Sigmoid colon (tissue), 7 donors: ENCODE results near the gene SPATA33. TPM values are rescaled to one million over a fixed set of nuclear protein-coding genes. Genes with fewer than 3 reads are reported as not detected.

Experiments
- DNase-seq: peaks from one replicate; pipeline ENCODE4 v3.0.0-alpha.2; 2019
- H3K27ac ChIP-seq, 4 donors: fragments of 200-600 bp; sonication (generic); one replicate each; pipeline ENCODE4 v1.5.1; 2016 to 2019; ENCODE audit warnings: mild to moderate bottlenecking in 1 of 4
- H3K27me3 ChIP-seq, 3 donors: fragments of 200-600 bp; sonication (generic); one replicate each; pipeline ENCODE4 v1.5.1; 2019; ENCODE audit warnings: mild to moderate bottlenecking in 1 of 3
- H3K36me3 ChIP-seq, 4 donors: fragments of 200-600 bp; sonication (generic); one replicate each; pipeline ENCODE4 v1.5.1; 2016 to 2019
- H3K4me1 ChIP-seq, 4 donors: fragments of 200-600 bp; sonication (generic); one replicate each; pipeline ENCODE4 v1.5.1; 2017 to 2019
- H3K4me3 ChIP-seq, 4 donors: fragments of 200-600 bp; sonication (generic); one replicate each; pipeline ENCODE4 v1.5.1; 2017 to 2019; ENCODE audit warnings: mild to moderate bottlenecking in 2 of 4, moderate library complexity in 1 of 4
- H3K9me3 ChIP-seq, 4 donors: fragments of 200-600 bp in 3 of 4; sonication (generic) in 3 of 4; one replicate each; pipeline versions ENCODE4 v1.5.1 to v1.6.1; 2013 to 2019
- EP300 ChIP-seq, 4 donors: sonication (generic); formaldehyde crosslinking; IDR thresholded peaks; one replicate each; pipeline ENCODE4 v1.6.1; 2017; ENCODE audit warnings: antibody characterized with exemption in 4 of 4
- POLR2A ChIP-seq, 2 donors: fragments of 450-650 bp; IDR thresholded peaks; one replicate each; pipeline ENCODE4 v1.6.1; 2016; ENCODE audit warnings: antibody characterized with exemption in 2 of 2, mild to moderate bottlenecking in 2 of 2, moderate library complexity in 2 of 2
- POLR2AphosphoS5 ChIP-seq, 4 donors: sonication (generic); formaldehyde crosslinking; IDR thresholded peaks; one replicate each; pipeline ENCODE4 v1.6.1; 2017; ENCODE audit warnings: antibody characterized with exemption in 4 of 4
- WGBS, 2 donors: extraction: QIAGEN DNeasy Blood & Tissue Kit; methylation state at CpG; one replicate each; pipeline ENCODE4 v1.1.7; 2013; 5-methylcytosine and 5-hydroxymethylcytosine counted together
- intact Hi-C: fragments of 100-400 bp; cut with DNase I; formaldehyde crosslinking; loops from one replicate; pipeline ENCODE4 v1.15.1; 2023
- polyA plus RNA-seq, 3 donors: library from polyadenylated mRNA; stranded (reverse); fragments of 200-250 nt; gene quantifications; one replicate each; pipeline ENCODE4 v1.2.3, GENCODE V29; 2013
- total RNA-seq, 4 donors: library from RNA; depleted of rRNA; stranded (reverse); fragments of >200 nt; gene quantifications; one replicate each; pipeline ENCODE4 v1.1.0, GENCODE V29; 2016
- TF ChIP-seq, protein P1 (sequence below), 4 experiments: fragments of 450-650 bp in 3 of 4; fragments of 200-600 bp in 1 of 4; IDR thresholded peaks; one replicate each; pipeline ENCODE4 v1.5.1; 2016 to 2019; ENCODE audit warnings: antibody characterized with exemption in 4 of 4, mild to moderate bottlenecking in 3 of 4, moderate library complexity in 2 of 4
- donor health status: healthy with polysubstance abuse.
- donor health status: Bipolar disorder and iron deficiency.
- donor health status: healthy.

Gene SPATA33
- total and polyA plus RNA-seq, 7 donors: 1.4 to 7.7 (median 4.6) TPM

DNA sequence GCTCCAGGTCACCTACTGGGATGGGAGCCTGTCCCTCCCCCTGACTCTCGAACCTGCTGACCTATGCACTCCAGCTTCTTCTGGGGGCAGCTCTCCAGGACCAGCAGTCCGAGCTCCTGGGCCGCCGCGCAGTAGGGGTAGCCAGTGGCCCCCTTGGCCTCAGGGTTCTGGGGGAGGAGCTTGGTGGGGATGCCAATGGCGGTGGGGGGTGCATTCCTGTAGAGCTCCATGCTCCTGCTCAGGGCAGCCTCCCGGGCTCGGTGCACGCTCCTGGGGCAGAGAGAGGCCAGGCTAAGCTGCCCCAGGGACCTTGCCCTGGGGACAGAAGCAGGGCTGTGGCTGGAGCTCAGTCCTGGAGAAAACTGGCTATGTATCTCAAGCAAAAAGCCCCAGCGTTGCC lies 51.5 kb downstream of the SPATA33 start:
- WGBS, 2 donors: 80 to 91% methylated on average over 10 of the region's 10 CpGs
- peaks cover 8 to 26% (median 14%) of the 10 kb centered on the region in 3 donors for H3K27me3 ChIP-seq
- H3K4me1 ChIP-seq: peaks cover 0 to 20% (median 12%) of the 10 kb centered on the region in 4 donors
- no peaks in the 10 kb centered on the region for H3K36me3 ChIP-seq
- intact Hi-C loops: no loop called here
- H3K27ac ChIP-seq: no peak overlapping the region
- DNase-seq: no peak
- no peak overlapping the region for H3K4me3 ChIP-seq
- H3K9me3 ChIP-seq: no peaks in the 10 kb centered on the region
- TF ChIP-seq POLR2A (IDR thresholded peaks at IDR 0.05): no peak
- no peak for TF ChIP-seq EP300 (IDR thresholded peaks at IDR 0.05)
- TF ChIP-seq, protein P1, sequence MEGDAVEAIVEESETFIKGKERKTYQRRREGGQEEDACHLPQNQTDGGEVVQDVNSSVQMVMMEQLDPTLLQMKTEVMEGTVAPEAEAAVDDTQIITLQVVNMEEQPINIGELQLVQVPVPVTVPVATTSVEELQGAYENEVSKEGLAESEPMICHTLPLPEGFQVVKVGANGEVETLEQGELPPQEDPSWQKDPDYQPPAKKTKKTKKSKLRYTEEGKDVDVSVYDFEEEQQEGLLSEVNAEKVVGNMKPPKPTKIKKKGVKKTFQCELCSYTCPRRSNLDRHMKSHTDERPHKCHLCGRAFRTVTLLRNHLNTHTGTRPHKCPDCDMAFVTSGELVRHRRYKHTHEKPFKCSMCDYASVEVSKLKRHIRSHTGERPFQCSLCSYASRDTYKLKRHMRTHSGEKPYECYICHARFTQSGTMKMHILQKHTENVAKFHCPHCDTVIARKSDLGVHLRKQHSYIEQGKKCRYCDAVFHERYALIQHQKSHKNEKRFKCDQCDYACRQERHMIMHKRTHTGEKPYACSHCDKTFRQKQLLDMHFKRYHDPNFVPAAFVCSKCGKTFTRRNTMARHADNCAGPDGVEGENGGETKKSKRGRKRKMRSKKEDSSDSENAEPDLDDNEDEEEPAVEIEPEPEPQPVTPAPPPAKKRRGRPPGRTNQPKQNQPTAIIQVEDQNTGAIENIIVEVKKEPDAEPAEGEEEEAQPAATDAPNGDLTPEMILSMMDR (IDR thresholded peaks at IDR 0.05): no peak
- TF ChIP-seq POLR2AphosphoS5 (IDR thresholded peaks at IDR 0.05): no peak

DNA sequence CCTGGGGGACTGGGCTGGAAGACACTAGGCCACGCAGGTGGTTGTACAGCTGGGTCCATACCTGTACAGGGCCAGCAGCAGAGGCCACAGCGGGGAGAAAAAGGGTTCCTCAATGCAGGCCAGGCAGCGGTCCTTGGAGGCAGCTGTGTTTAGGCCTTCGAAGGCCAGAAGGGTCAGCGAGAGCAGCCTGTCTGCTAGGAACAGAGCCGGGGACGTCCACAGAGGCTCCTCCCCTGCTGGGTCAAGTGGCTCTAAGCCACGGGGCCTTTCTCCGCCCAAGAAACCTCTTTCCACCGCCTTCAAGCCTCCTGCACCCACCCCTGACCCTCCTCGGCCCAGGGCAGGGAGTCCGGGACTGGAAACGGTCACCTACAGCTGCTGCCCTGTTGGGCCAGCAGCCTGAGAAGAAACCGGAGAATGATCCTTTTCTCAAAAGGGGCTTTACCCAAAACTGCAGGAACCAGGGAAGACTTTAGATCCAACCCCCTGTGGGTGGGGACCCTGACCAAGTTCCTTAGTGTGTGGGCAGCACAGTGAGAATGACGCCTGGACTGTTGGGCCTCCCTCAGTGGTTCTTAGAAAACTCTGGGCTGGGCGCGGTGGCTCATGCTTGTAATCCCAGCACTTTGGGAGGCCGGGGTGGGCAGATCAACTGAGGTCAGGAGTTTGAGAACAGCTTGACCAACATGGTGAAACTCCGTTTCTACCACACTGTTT lies 52.2 kb downstream of the SPATA33 start:
- Histone ChIP-seq H3K4me3 (no peak overlapping the region), H3K4me1 (peaks cover 0 to 20% (median 12%) of the 10 kb centered on the region in 4 donors), H3K36me3 (no peaks in the 10 kb centered on the region), H3K27me3 (peaks cover 8 to 30% (median 14%) of the 10 kb centered on the region in 3 donors), H3K27ac (no peak overlapping the region), H3K9me3 (no peaks in the 10 kb centered on the region)
- WGBS, 2 donors: 87 to 88% methylated on average over 19 of the region's 19 CpGs
- no peak for DNase-seq
- TF ChIP-seq, protein P1 (IDR thresholded peaks at IDR 0.05): no peak
- TF ChIP-seq POLR2AphosphoS5 (IDR thresholded peaks at IDR 0.05): no peak
- TF ChIP-seq POLR2A (IDR thresholded peaks at IDR 0.05): no peak
- no peak for TF ChIP-seq EP300 (IDR thresholded peaks at IDR 0.05)
- intact Hi-C loops: no loop called here

DNA sequence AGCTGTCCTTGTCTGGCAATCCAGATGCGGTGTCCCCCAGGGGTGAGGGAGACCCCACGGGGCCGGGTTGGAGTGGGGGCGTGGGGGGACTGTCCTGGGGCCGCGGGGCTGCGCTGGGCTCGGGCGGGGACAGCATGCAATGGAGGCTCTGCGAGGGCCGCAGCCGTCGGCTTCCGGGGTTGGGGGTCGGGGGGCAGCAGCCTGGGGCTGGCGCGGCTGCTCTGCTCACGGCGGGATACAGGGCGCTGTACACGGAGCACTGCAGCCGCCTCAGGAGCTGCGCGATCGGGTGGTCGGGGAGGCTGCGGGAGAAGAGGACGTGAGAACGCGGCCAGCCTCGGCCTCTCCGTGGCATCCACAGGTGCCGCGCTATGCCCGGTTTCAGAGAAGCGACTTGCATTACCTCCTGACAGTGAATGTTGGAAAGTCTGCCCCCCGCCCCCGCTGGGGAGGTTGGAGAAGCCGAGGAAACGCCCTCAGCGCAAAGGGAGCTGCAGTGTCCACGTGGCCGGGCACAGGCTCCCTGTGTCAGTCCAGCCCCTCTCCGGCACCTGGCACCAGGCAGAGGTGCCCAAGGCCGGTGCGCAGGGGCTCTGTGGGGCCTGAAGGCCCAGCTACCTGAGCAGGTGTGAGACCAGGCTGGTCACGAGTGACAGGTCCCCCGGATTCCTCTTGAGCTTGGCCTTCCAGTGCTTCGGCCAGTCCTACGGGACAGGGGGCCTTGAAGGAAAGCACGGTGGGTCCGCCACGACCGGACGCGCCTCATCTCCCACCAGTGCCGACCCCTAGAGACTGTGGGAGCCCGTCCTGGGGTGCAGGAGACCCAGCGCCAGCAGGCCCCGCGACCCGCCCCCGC lies 53.3 kb downstream of the SPATA33 start:
- Histone ChIP-seq H3K36me3 (no peaks in the 10 kb centered on the region), H3K4me3 (no peak overlapping the region), H3K9me3 (no peaks in the 10 kb centered on the region), H3K27me3 (peaks cover 8 to 30% (median 14%) of the 10 kb centered on the region in 3 donors), H3K4me1 (peaks cover 0 to 20% (median 12%) of the 10 kb centered on the region in 4 donors), H3K27ac (no peak overlapping the region)
- no peak for TF ChIP-seq EP300 (IDR thresholded peaks at IDR 0.05)
- intact Hi-C loops: no loop called here
- 82 to 83% methylated on average over 63 of the region's 63 CpGs for WGBS, 2 donors
- DNase-seq: no peak

DNA sequence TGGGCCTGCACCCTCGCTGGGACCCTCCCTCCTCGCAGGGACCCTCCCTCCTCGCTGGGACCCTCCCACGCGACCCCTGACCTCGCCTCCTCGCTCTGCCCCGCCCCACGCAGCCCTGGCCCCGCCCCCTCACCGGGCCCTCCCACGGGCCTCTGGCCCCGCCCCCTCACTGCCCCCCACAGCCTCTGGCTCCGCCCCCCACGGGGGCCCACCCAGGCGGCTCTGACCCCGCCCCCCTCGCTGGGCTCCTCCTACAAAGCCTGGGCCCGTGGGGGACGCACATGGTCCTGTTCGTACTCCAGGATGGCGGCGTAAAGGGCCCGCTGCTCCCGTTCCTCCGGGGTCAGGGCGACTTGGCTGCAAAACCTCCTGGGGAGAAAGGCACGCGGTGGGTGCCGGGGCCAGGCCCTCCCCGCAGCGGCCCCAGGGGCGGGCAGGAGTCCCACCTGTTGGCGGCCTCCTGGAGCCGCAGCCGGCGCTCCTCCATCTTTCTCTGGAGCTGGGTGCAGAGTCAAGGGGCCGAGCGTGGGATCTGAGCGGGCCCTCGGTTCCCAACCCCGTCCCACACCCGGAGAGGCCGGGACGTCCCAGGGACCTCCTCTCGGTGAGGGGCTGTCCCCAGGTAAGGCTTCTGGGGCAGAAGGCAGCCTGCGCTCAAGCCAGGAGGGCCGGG lies 54.1 kb downstream of the SPATA33 start:
- 2 to 3% methylated on average over 48 of the region's 48 CpGs for WGBS, 2 donors
- peaks cover 0 to 15% (median 11%) of the 10 kb centered on the region in 4 donors for H3K4me1 ChIP-seq
- H3K27me3 ChIP-seq: peaks cover 8 to 30% (median 14%) of the 10 kb centered on the region in 3 donors
- H3K4me3 ChIP-seq: peak overlapping the region in 2 of 4 donors; percentile 17 to 19
- TF ChIP-seq POLR2A (IDR thresholded peaks at IDR 0.05) (no peak), EP300 (IDR thresholded peaks at IDR 0.05) (no peak), POLR2AphosphoS5 (IDR thresholded peaks at IDR 0.05) (no peak)
- TF ChIP-seq, protein P1 (IDR thresholded peaks at IDR 0.05): no peak
- DNase-seq: no peak
- H3K36me3 ChIP-seq: peaks cover 0 to 3% (median 0%) of the 10 kb centered on the region in 4 donors
- intact Hi-C loops: no loop called here
- H3K9me3 ChIP-seq: no peaks in the 10 kb centered on the region
- H3K27ac ChIP-seq: no peak overlapping the region
